DOHH2 (cell line): Measurements from ENCODE around the gene RYR2.

ENCODE experiments used
- H3F3A ChIP-seq: fragments of 200-600 bp; sonication (generic), shearing (Covaris generic); 2 replicates; pipeline ENCODE4 v1.6.0; 2016; ENCODE audit warnings: antibody characterized with exemption, mild to moderate bottlenecking; ENCODE audit not compliant: control insufficient read depth, insufficient read depth
- H3K27ac ChIP-seq: fragments of 200-600 bp; sonication (generic); 2 replicates; pipeline ENCODE4 v1.5.1; 2014; ENCODE audit warnings: low read depth, mild to moderate bottlenecking, low read length, moderate library complexity
- H3K27me3 ChIP-seq: fragments of 200-600 bp; sonication (generic); 2 replicates; pipeline ENCODE4 v1.6.1; 2014; ENCODE audit warnings: mild to moderate bottlenecking, low read length, mixed read lengths; ENCODE audit not compliant: control insufficient read depth
- H3K36me3 ChIP-seq: fragments of 200-600 bp; sonication (generic); 2 replicates; pipeline ENCODE4 v1.6.1; 2014; ENCODE audit warnings: mild to moderate bottlenecking, low read length, moderate library complexity, mixed read lengths; ENCODE audit not compliant: control insufficient read depth
- H3K4me1 ChIP-seq: fragments of 200-600 bp; sonication (generic); 2 replicates; pipeline ENCODE4 v1.6.1; 2014; ENCODE audit warnings: mild to moderate bottlenecking, low read length, mixed read lengths; ENCODE audit not compliant: control insufficient read depth
- H3K4me2 ChIP-seq: fragments of 200-600 bp; sonication (generic); 2 replicates; pipeline ENCODE4 v1.6.0; 2014; ENCODE audit warnings: mild to moderate bottlenecking, low read length, moderate library complexity
- H3K4me3 ChIP-seq: fragments of 200-600 bp; sonication (generic); 2 replicates; pipeline ENCODE4 v1.5.1; 2014; ENCODE audit warnings: mild to moderate bottlenecking, low read length, mixed read lengths
- H3K79me2 ChIP-seq: fragments of 200-600 bp; sonication (generic); 2 replicates; pipeline ENCODE4 v1.6.1; 2014; ENCODE audit warnings: mild to moderate bottlenecking, low read length, mixed read lengths; ENCODE audit not compliant: control insufficient read depth
- H3K9me2 ChIP-seq: fragments of 200-600 bp; sonication (generic); replicated peaks from 2 replicates; pipeline ENCODE4 v1.6.1; 2014; ENCODE audit warnings: mild to moderate bottlenecking, low read length, mixed read lengths; ENCODE audit not compliant: control insufficient read depth
- H3K9me3 ChIP-seq: fragments of 200-600 bp; sonication (generic); 2 replicates; pipeline ENCODE4 v1.6.1; 2014; ENCODE audit warnings: antibody characterized with exemption, low read length, mixed read lengths; ENCODE audit not compliant: control insufficient read depth, insufficient read depth
- H4K20me1 ChIP-seq: fragments of 200-600 bp; sonication (generic); 2 replicates; pipeline ENCODE4 v1.6.0; 2014; ENCODE audit warnings: low read depth, mild to moderate bottlenecking, antibody characterized with exemption, low read length, moderate library complexity; ENCODE audit not compliant: control insufficient read depth, insufficient read depth
- CTCF ChIP-seq: fragments of 200-600 bp; sonication (generic); IDR thresholded peaks from one replicate; pipeline ENCODE4 v1.5.1; 2014; ENCODE audit warnings: antibody characterized with exemption, mild to moderate bottlenecking, low read depth, low read length; ENCODE audit not compliant: poor library complexity, severe bottlenecking
- EZH2phosphoT487 ChIP-seq: fragments of 200-600 bp; sonication (generic); IDR thresholded peaks from 2 replicates; pipeline ENCODE4 v1.6.1; 2017; ENCODE audit warnings: borderline replicate concordance, mild to moderate bottlenecking, antibody characterized with exemption, low read length, moderate library complexity, mixed read lengths

RYR2 gene

GRCh38 chr1:237670302-237670701 is 628.3 kb downstream of the RYR2 start:
- no peaks in the 10 kb centered on the region for H3K36me3 ChIP-seq
- H4K20me1 ChIP-seq: no peaks in the 10 kb centered on the region
- H3K4me2 ChIP-seq: no peak overlapping the region
- H3K9me3 ChIP-seq: no peaks in the 10 kb centered on the region
- H3K9me2 ChIP-seq: no peaks in the 10 kb centered on the region
- H3K27ac ChIP-seq: no peak overlapping the region
- H3K27me3 ChIP-seq: no peaks in the 10 kb centered on the region
- TF ChIP-seq EZH2phosphoT487: no peak
- no peak for TF ChIP-seq CTCF
- no peaks in the 10 kb centered on the region for H3F3A ChIP-seq
- H3K4me1 ChIP-seq: no peaks in the 10 kb centered on the region
- H3K4me3 ChIP-seq: no peak overlapping the region
- no peaks in the 10 kb centered on the region for H3K79me2 ChIP-seq

GRCh38 chr1:237671262-237671661 is 629.3 kb downstream of the RYR2 start:
- Histone ChIP-seq H3K4me2 (no peak overlapping the region), H3K36me3 (no peaks in the 10 kb centered on the region), H3K4me3 (no peak overlapping the region), H3K27me3 (no peaks in the 10 kb centered on the region), H3F3A (no peaks in the 10 kb centered on the region), H4K20me1 (no peaks in the 10 kb centered on the region), H3K27ac (no peak overlapping the region), H3K4me1 (no peaks in the 10 kb centered on the region), H3K9me3 (no peaks in the 10 kb centered on the region), H3K79me2 (no peaks in the 10 kb centered on the region), H3K9me2 (no peaks in the 10 kb centered on the region)
- TF ChIP-seq EZH2phosphoT487 (no peak), CTCF (no peak)

GRCh38 chr1:237671935-237672334 is 630.0 kb downstream of the RYR2 start:
- TF ChIP-seq CTCF (no peak), EZH2phosphoT487 (no peak)
- H3K36me3 ChIP-seq: no peaks in the 10 kb centered on the region

GRCh38 chr1:237672748-237673147 is 630.8 kb downstream of the RYR2 start:
- H3K9me3 ChIP-seq: no peaks in the 10 kb centered on the region
- no peaks in the 10 kb centered on the region for H3K79me2 ChIP-seq
- H3K9me2 ChIP-seq: no peaks in the 10 kb centered on the region
- H3K27me3 ChIP-seq: no peaks in the 10 kb centered on the region
- TF ChIP-seq EZH2phosphoT487: no peak
- peak; percentile 44 for TF ChIP-seq CTCF
- no peaks in the 10 kb centered on the region for H3K36me3 ChIP-seq
- H3K4me3 ChIP-seq: no peak overlapping the region
- H4K20me1 ChIP-seq: no peaks in the 10 kb centered on the region
- no peaks in the 10 kb centered on the region for H3K4me1 ChIP-seq
- H3K27ac ChIP-seq: no peak overlapping the region
- H3K4me2 ChIP-seq: no peak overlapping the region
- no peaks in the 10 kb centered on the region for H3F3A ChIP-seq

More at GRCh38 chr1:237671935-237672334, 630.0 kb downstream of the RYR2 start:
- H3K27me3 ChIP-seq: no peaks in the 10 kb centered on the region
- H3K9me3 ChIP-seq: no peaks in the 10 kb centered on the region
- no peaks in the 10 kb centered on the region for H3K79me2 ChIP-seq
- no peak overlapping the region for H3K27ac ChIP-seq
- H3K4me1 ChIP-seq: no peaks in the 10 kb centered on the region
- no peaks in the 10 kb centered on the region for H3F3A ChIP-seq
- H4K20me1 ChIP-seq: no peaks in the 10 kb centered on the region
- no peak overlapping the region for H3K4me2 ChIP-seq
- no peaks in the 10 kb centered on the region for H3K9me2 ChIP-seq
- no peak overlapping the region for H3K4me3 ChIP-seq
